HG03378 (cell line): Measurements from ENCODE around the gene PKNOX2.

Experiments
- ATAC-seq: cut with Tn5 transposase; IDR thresholded peaks from one replicate; pipeline ENCODE4 v1.9.1; 2021; ENCODE audit warnings: mild to moderate bottlenecking, moderate library complexity; ENCODE audit not compliant: unreplicated experiment

Gene PKNOX2

GRCh38 chr11:125304136-125304535 is 139.6 kb downstream of the PKNOX2 start:
- ATAC-seq = no peak

- no peak for ATAC-seq
Measured at GRCh38 chr11:125304876-125305275, 140.3 kb downstream of the PKNOX2 start.

DNA sequence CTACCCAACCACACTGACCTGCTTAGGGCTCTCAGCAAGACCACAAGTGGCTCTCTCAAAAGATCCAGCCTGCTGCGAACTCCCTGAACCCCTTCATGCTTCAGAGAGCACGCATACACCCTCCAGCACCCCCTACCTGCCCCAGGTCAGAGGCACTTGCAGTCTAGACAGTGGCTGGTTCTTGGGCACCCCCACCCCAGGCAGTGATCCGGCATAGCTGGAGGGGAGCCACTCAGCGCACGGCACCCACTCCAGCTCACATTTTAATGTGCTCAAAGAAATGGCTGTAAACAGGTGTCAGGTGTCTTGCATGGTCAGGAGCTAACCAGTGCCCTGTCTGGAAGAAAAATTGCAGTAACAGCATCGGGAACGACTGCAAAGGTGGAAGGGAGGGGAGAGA is 140.8 kb downstream of the PKNOX2 start:
- no peak for ATAC-seq

DNA sequence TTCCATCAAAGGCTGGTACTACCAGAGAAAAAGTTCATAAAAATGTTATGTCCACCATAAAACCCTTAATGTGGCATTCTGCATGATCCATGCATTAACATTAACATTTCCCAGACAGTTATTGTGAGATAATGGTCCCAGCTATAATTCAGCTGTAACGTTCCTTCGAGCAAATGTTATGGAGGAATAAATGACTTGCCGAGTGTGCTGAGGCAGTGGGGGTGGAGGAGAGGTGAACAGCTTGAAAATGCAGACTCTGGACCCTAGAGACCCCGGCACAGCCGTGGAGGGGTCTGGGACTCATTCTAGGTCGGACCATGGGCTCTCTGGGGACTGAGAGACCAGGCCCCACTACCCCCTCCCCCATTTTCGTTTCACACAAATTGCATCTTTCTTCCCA is 141.9 kb downstream of the PKNOX2 start:
- ATAC-seq = no peak

- ATAC-seq = no peak
Measured at GRCh38 chr11:125308246-125308645, 143.7 kb downstream of the PKNOX2 start.

DNA sequence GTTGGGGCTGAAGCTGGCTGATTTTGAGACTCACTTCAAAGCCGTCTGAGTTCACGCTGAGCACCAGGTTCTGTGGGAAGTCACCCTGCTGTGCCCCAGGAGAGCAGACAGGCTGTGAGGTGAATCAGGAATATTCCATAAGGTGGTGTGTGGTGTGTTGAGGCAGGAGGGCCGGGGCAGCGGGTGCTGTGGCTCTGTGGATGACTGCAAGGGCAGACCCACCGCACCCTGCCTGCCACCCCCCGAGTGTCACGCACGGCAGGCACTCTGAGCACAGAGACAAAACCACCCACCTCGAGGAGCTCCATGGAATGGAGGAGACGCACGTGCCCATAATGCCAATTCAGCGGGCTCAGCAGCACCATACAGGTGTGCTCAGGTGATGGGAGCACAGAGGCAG is 147.8 kb downstream of the PKNOX2 start:
- ATAC-seq = no peak

- ATAC-seq = no peak
Measured at GRCh38 chr11:125312812-125313211, 148.3 kb downstream of the PKNOX2 start.

GRCh38 chr11:125313271-125314219 is 149.0 kb downstream of the PKNOX2 start:
- ATAC-seq = no peak

- ATAC-seq = no peak
Measured at GRCh38 chr11:125314276-125315078, 149.9 kb downstream of the PKNOX2 start.

- no peak for ATAC-seq
Measured at GRCh38 chr11:125315079-125315740, 150.7 kb downstream of the PKNOX2 start.

- no peak for ATAC-seq
Measured at GRCh38 chr11:125317416-125317815, 152.9 kb downstream of the PKNOX2 start.

DNA sequence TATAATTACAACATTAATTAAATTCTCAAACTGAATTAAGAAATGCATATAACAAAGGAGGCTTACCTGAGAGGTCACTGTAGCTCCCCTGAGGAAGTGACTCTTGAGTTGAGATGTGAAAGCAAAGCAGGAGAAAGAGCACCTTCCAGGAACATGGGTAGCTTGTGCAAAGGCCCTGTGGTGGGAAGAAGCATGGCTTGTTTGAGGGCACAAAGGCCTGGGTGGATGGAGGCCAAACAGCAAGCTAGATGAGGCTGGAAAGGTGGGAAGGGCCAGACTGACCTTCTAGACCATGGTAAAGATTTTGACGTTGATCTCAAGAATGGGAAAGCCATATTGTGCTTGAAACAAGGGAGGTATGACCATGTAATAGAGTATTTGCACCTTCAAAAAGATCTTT is 155.1 kb downstream of the PKNOX2 start:
- no peak for ATAC-seq

DNA sequence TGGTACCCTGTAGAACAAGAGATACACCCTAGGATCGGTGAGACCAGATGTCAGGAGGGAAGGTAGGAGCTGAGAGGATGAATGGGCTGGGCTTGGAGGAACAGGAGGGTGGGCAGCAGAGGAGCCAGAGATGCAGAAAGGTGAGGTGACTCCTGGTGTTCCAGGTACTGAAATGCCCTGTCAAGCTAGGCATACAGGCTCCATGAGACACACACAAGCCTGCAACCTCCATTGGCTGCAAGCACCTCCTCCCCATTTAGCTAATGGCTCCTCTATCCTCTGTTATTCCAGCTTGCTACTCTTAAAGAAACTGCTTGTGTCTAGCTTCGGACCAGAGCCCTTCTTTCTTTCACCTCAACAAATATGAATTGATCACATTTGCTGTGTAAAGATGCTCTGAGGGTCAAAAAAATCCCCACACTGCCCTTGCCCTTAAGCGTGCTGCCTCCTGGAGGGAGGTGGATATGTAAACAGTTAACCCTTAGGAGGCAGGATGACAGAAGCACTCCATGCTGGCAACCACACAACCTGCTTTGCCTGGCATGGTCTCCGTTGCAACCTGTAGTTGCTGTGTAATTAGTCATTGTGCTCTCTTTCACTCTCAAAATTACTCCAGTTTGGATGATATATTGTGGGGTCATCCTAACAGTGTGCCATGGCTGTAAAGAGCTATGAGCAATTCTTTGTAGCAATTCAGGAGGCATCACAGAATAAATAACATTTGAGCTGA is 156.0 kb downstream of the PKNOX2 start:
- no peak for ATAC-seq

DNA sequence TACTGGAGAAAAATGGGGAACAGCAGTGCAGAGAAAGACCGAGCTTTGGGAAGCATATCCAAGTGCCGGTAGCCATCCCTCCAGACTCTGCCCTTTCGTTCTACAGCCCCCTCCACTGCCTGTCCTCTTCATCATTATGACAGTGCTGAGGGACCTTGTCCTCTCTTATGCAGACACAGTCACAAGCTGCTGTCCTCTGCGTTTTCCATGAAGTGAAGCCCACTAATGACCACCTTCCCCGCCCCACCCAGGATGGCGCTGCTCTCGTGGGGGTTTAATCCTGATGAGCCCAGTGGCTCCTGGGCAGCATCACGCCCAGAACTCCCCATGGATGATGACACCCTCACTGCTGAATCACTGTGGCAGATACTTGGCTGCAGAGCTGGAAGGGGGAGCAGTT is 157.7 kb downstream of the PKNOX2 start:
- ATAC-seq = no peak

- ATAC-seq = no peak
Measured at GRCh38 chr11:125325196-125325595, 160.6 kb downstream of the PKNOX2 start.

DNA sequence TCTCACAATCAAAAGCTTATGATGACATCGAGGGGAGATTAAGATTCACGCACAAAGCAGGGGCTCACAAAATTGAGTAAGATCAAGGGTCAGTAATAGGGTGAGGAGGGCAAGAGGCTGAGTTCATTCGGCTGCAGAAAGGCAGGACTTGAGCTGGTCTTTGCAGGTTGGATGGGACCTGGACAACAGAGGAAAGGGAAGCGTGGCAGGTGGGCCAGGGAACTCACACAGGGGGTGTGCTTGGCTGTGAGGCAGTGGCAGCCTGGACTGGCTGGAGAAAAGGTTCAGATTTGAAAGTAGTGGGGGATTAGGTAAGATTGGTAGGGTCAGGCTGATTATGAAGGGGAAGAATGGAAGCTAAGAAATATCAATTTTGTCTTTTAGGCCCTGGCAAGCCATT is 161.6 kb downstream of the PKNOX2 start:
- ATAC-seq = no peak

DNA sequence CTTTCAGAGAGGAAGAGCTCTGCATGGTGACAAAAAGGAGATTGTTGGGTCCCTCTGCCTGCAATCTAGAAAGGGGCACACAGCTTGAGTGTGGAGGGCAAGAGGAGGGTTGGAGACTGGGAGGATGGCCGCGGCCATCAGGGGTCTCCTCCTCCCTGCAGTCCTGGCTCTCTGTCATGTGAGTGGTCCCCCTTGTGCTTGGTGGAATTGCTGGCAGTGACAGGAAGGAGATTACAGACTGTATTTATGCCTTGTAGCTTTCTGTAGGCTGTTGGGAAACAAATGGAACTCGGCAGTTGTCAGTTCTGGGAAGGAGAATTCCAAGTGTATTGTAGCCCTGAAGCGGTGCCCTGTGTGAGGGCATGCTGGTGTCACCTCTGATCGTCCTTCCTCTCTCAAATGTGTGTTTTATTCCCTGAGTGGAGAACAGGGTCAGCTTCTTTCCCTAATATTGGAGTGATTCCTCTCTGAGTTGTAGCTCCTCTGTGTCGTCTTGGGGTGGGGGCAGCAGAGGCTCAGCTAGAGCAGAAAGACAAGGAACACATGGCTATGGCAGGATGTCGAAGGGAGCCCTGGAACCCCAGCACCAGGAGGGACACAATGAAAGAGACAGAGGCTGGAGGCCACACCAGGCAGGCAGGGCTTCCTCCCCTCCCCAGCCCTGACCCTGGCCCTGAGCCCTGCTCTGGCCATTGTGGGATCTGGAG is 163.1 kb downstream of the PKNOX2 start:
- no peak for ATAC-seq

DNA sequence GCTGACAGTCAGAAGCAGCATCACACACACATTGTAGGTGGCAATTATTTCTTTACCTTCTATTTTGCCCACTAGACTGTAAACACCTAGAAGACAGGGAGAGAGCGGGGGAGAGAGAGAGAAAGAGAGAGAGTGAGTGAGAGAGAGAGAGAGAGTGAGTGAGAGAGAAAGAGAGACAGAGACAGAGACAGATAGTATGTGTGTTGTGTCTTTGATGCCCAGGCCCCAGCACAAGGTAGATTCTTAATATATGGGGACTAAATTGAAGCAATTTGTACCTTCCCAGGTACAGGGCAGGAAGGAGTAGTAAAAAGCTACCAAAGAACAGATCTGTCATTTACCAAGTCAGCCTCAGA is 163.7 kb downstream of the PKNOX2 start:
- no peak for ATAC-seq

GRCh38 chr11:125329786-125330185 is 165.2 kb downstream of the PKNOX2 start:
- no peak for ATAC-seq
